AG20443 (cell line): ENCODE data around the gene PPIL1.

Source experiments
- DNase-seq: peaks from one replicate; pipeline ENCODE4 v3.0.0; 2012; ENCODE audit warnings: low spot score, mixed read lengths

The PPIL1 gene

DNA sequence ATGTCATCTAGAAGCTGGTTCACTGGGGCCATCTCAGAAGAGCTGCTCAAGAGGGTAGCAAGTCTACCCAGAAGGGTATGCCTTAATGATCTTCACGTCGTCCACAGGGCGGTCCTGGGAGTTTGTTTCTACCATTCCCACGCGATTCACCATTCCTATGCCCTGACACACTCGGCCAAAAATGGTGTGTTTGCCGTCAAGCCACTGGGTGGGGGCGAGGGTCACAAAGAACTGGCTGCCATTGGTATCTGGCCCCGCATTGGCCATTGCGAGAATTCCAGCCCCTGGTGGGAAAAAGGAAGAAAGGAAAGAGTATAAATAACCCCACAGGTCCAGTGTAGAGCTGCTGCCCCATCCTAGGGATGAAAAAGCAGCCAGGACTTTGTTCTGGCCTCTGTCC, 18.9 kb downstream of the PPIL1 start:
- DNase-seq: no peak

DNA sequence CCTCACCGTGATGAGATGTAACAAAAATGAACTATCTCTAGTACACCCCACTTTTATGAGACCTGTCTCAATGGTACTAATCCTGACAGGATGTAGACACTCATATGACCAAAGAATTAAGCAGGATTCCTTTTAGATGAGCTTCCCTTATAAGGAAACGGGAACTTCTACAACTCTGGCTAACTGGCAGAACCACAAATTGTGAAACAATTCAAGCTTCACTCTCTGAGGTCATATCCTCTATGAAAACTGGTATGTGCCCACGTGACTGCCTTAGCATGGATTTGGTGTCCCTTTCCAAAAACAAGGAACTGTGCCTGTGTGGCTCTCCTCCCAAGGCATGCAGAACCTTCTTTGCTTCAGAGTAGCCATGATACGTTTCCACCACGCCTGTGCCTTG, 21.3 kb downstream of the PPIL1 start:
- peak; percentile 72 for DNase-seq

DNA sequence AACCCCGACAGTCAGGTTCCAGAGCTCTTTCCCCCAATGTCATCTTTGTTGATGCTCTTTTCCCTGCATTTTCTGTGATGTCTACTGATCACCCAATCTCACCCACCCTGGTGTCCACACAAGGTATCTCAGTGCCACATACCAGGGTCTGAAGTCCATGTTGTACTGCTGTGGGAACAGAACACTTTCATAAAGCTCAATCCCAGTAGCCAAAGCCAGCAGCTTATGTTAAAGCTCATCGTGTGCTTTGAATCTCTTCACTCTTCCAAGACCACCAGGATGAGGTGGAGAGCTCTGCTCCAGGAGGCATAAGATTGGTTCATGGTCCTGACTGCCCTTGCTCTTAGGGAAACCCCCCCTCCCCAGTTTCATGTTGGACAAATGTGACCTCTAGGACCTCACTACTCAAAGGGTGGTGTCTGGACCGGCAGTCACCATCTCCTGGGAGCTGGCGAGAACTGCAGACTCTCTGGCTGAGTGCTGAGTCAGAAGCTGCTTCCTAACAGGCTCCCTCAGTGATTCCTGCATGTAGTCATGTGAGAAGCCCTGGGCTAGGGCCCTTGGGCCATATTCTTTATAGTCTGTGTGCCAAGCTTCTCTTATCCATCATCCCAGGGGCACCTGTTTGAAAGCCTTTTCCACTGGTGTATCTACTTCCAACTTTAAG, 22.0 kb downstream of the PPIL1 start:
- DNase-seq: peak; percentile 74

DNA sequence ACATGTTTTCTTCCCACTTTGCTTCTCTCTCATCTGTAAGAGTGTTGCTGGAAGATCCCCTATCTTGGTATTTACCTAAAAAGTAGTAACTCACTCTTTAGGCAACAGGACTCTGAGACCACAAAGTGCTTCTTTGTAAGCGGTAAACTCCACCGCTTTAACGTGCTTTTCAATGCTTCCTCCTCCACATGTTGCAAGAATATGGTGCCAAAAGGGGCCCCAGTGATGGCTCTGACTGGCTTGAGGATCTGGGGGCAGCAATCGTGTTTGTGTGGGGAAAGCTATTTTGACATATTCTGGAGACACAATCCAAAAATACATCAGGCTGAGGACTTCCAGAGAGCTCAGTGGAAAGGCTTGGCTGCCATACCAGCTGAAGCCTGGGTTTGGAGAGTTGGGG, 23.0 kb downstream of the PPIL1 start:
- DNase-seq: no peak

DNA sequence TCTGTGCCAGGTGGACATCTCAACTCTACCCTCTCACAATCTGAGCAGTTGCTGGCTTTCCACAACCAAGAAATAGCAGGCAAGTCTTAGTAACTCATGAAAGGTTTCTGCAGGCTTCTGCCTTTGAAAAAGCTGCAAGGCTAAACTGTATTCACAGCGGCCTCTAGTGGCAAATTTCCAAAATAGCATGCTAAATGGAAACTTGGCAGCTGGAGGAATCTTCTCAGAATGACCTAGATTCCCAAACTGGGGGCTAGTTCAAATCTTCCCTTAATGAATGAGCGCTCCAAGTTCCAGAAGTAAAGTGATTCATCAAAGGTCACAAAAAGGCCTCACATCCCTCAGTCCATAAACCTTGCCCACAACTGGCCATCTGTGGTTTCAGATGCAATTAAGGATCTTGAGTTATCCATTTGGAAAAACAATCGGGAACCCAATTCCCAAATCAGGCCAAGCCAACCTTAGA, 23.4 kb downstream of the PPIL1 start:
- DNase-seq: peak; percentile 81

DNA sequence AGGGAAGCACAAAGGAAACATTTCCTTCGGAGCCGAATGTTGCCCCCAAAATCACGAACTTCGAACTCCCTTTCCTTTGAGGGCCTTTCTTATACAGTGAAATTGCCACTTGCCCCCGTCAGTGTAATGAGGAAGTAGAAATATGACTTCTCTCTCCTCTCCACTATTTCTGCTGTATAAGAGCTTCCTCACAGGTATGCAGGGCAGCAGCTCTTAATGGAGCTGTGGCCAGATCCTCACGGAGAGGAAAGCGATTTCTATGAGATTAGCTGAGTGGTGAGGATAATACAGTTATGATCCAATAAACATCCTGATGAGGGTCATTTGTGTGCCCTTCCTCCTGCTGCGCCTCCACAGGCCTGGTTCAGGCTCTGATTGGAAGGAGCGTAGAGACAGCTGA, 24.6 kb downstream of the PPIL1 start:
- DNase-seq: no peak

DNA sequence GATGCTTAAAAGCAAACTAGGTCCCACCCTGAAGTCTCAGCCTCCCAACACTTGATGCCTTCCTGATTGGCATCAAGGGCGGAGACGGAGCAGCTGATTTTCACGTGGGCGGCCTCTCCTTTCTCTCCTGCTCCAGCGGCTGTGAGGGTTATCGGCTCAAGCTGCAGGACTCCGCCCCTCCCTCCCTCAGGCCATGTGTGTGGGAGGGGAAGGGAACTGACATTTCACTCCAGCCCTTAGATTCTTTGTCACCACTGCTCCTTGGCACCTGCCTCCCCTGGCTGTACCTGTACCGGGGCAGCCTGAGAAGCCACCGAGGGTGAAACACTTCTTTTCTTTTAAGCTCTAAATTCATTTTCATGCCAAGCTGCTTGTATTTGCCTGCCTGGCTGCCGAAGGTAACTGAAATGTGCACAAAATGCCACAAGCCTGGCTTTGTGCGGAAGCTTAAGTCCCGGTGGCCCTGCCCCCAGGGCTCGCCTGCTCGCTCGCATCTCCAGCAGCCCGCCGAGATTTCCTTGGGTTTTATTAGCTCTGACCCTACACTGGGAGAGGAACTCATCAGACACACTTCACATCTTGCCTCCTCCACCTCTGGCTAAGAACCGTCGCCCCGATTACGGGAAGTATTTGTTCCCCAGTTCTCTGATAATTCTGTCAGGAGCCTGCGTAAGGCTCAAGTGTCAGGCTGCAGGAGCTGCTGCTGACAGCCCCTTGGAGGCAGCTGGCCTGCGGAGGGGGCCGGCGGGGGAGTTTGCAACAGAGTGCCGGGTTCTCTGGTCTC, 25.8 kb downstream of the PPIL1 start:
- DNase-seq: no peak

DNA sequence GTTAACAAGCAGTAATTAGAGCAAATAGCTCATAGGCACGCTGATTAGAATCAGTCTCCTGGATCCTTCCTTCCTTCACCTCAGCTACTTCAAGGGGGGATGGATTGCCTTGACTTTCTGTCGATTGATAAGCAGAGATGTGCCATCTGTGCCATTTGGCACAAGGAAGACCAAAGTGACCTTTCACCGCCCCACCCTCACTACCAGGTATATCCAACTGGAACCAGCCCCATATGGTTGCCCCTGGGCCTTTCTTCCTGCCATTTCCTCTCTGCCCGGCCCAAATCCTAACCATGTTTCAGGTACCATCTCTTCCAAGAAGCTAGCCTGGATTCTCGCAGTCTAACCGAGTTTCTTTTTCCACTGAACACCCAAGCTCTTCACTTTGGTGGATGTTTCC, 26.6 kb downstream of the PPIL1 start:
- no peak for DNase-seq

DNA sequence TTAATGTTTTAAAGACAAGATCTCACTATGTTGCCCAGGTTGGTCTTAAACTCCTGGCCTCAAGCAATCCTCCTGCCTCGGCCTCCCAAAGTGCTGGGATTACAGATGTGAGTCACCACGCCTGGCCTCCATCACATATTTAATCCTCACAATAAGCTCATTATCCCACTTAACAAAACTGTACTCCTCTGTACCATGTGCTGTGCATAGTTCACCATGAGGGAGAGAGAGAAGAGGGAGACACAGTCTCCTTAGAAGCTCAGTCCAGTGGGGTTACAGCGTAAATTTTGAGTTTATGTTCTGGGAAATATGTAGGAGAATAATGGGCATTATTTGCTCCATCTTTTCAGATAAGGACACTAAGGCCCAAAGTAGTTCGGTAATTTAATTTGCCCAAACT, 27.5 kb downstream of the PPIL1 start:
- no peak for DNase-seq

DNA sequence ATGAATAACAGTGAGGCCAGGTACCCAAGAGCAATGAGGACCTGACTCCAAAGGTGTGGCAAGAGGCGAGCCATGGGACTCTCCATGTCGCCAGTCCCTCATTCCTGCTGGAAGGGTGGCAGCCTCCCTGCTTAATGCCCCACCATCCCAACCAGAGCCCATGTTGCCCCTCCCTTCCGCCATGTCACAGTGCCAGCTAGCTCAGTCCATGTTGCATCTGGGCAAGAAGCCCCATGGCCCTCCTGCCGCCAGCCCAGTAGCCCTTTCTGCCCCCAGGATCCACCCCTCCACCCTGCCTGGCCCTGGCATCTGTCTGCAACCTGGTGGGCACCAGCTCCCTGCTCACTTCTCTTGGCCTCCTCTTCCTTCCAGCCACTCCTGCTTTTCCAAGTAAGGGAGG, 29.4 kb downstream of the PPIL1 start:
- no peak for DNase-seq

DNA sequence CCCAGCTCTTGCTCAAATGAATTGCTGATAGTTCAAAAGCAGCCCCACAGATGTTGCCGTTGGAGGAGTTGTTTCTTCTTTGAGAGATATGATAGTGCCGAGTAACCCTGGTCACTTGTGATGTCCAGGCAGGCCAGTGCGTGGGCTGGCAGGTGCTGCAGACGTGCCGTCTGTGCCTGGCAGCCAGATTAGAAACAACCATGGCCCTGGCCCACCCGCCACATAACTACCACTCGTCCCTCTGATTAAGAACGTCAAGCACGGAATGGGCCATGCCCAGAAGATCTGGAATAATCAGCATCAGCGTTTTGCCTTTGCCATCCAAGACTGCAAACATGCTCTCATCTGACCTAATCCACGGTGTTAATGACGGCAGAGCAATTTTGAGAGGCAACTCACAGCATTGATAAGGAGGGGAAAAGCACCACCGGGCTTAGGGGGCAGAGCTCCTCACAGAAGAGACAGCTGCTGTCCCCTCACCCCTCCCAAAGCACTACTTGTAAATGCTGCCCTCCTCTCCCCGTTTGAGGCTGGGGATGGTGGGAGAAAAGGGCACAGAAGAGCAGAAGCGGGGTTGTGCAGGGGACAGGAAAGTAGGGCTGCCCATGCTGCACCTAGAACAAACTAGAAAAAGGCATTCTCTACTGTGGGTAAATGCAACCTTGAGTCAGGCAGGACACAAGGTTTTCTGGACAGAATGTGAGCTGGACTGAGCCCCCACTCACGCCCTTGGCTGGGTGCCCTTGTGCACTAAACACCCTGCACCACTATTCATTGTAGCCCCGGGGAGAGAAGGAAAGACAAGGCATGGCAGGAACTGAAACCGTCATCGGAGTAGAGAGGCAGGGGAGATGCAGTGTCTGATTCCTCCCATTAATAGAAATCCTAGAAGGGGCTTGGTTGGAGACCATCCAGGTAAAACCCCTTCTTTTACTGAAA, 30.1 kb downstream of the PPIL1 start:
- DNase-seq: no peak

DNA sequence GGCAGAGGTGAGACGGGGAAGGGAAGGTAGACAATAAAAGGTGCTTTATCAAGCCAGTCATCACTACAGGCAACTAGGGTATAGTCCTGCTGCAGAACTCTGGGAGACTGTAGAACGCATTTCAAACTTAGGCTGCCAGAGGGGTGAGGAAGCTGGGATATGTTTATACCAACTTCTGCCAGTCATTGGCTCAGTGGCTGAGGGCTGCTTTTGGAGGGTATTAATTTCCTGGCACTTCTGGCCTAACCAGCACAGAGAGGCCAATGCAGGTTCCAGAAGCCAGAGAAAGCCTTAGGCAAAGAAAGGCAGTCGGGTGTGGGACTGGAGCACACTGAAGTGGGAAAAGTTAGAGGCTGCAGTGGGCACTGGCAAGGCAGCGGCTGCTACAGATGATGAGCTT, 31.4 kb downstream of the PPIL1 start:
- DNase-seq: no peak

DNA sequence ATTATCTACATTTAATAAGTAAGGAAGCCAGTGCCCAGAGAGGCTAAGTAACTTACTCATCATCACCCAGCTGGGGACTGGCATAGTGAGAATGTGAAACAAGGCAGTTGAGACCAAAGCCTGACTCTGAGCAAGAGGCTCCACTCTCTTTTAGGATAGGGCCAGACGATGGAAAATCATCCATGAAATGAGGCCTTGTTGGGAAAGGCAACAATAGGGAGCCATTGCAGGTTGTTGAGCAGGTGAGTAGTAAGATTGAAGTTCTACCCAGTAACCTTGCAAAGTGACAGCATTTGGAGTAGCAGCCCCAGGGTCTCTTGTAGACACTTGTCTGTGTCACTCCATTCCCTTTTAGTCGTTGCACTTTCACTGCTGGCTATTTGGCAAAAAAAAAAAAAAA, 32.8 kb downstream of the PPIL1 start:
- DNase-seq: no peak

DNA sequence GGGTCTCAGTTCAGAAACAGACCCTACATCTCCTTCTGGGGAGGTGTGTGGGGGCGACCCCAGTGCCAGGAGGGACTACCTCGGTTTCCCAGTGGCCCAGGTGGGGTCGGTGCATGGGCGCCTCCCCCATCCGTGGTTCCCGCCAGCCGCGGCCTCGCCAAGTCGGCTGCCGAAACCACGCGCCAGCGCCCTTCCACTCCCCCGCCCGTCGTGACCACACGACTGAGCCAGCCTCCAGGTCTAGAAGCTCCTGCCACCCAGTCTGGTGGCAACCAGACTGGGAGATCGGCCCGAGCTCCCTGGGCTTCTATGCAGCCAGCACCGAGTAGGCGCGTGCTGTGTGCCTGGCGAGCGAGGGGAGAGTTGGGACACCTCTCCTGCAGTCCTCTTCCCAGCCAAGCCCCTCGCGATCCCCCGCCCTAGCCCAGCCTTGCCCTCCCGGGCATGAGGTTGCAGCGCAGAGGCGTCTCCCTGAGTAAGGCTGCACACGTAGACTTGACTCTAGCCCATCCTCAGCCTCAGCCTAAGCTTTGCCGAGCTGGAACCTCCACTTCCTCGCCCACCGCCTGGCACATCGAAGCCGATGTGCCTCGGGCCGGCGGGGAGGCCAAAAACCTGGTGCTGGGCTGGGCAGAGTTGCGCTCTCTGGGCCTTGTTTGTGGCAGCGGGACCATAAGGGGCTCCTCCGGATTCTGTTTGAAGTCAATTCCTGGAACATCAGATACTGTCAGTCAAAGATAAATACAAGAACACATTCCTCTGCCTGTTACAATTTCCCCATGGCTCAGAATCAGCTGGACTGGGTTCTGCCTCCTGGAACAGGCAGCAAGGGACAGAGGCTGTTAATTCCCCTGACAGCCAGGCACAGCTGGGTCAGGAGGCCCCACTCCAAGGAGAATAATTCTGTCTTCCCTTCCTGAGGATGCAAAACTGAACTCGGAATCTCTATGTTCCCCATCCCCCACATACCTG, 33.9 kb downstream of the PPIL1 start:
- peak; percentile 38 for DNase-seq

DNA sequence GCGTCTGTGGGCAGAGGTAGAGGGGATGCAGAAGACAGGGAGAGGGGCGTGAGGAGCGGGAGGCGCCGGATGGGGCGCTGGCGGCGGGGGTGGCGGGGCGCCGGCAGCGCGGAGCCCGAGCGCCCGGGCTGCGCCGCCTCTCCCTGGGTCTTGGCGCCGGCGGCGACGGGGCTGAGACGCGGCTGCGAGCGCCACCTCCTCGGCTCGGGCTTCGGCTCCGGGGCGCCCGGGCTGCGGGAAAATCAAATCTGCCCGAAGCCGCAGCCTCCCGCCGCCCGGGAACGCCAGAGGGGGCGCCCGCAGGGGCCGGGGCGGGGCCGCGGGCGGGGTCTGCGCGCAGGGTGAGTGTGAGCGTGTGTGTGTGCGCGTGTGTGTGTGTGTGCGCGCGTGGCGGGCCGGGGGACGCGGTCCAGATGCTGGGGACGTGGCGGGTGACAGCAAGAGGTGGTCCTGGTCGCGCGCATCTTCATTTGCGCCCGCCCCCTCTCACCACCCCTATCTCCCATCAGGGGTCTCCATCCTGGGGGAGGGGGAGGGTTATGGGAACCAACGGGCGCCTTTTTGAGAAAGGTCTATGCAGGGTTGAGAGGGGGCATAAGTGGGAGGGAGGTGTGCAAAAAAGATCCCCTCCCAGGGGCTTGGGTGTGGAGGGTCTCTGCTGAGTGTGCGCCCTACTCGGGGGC, 34.7 kb downstream of the PPIL1 start:
- peak; percentile 79 for DNase-seq

DNA sequence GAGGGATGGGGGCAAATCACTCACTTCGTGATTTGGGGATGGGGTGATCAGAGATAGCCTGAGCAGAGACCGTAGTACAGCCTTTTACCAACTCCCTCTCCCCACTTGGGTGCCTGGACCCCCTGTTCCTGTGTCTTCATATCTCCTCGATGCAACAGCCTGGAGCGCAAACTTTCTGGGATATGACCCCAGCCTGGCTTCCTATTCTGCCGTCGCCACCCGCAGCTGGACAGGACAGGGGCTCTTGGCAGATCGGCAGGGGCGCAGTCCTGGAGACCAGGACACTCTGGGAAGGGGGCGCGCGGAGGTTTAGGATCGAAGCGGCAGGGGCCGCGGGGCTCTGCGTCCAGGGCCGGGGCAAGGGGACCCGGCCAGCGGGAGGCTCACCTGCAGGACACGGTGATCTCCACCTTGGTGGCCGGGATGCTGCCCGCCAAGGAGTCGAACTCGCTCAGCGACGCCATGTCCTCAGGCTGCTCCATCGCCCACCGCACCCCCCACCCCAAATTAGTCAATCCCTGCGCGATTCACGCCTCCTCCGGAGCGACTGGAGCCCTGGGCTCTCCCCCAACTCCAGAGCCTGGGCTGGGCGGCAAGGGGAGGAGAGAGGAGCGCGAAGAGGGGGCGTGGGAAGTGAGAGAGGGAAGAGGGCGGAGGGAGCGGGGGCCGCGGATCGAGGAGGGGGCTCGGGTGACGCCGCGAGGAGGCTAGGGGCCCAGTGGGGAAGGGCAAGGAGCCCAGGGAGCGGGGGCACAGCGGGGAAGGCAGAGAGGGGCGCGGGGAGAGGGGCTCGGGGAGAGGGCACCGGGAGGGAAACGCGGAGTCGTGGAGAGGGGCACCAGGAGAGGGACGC, 35.5 kb downstream of the PPIL1 start, which contains the start of gene CPNE5:
Gene CPNE5 (minus strand): TSS at position 549 of the 853 bp plus-strand sequence. CDS start 67 bp downstream, at position 482.
- DNase-seq: no peak

DNA sequence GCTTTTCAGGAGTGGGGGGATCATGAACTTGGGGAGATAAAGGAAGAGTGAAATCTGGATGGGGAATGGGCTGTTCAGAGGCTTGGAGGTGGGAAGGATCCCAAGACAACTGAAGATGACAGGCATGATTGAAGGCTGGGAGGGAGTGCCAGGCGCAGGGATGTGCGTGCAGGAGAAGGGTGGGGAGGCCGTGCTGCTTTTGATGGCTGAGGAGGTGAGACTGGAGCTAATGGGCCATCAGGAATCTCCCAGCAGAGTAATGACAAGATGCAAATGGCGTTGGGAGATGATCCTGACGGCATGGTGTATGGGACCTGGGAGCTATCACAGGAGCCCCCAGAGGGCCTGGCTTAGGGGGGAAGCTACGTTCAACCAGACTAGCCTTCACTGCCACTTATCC, 36.9 kb downstream of the PPIL1 start:
- DNase-seq: no peak

DNA sequence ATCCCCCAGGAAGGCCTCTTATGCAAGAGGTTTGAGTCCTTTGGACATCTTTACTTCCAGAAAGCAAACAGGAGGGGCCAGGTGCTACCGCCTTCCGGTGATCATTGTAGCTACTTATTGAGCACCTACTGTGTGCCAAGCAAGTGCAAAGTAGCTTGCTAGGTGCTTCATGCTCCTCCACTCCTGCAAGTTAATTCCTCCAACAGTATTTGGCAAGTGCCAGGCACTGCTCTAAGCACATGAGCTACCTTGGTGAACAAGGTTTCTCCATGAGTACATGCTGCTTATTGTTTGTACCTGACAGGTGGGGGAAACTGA, 37.6 kb downstream of the PPIL1 start:
- DNase-seq: no peak

DNA sequence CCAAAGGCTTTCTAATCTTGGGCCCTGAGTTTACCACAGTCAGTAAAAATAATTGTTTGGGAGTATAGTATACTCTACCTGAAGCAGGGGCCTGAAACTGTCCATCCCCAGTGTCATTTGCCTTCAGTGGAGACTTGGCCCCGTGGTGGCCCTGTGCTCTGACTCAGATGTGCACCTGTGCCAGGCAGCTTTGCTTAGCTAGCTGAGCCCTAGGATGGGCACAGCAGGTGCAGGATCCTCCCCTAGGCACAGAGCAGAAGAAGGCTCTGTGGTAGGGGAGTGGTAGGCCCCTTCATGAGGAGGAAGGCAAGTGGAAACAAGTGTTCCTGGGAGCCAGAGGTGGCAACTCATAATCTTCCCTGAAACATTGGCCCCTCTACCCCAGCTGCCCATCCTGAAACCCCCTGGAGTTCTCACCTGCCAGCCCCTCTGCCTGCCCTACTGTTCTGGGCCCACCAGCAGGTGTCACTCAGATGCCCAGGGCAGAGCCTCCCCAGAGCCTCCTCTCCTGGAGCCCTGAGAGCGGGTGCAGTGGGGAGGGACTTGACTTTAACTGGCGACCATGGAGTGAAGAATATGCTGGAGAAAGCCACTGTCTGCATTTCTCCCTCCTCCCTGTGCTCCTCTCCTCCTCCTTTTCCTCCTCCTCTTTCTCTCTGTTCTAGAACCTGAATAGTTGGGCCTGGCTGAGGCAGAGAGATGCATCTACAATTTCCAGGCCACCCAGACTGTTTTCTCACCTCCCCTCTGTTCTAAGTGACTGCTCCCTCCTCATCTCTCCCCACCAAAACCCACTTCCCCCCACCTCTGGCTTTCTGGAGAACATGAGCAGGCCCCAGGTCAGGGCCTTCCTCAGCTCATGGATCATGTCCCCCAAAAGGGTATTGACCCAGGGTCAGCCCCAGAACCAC, 38.2 kb downstream of the PPIL1 start:
- no peak for DNase-seq
